Sigmoid colon (tissue), 7 donors: ENCODE data around the gene SMIM17. TPM values are rescaled to one million over a fixed set of nuclear protein-coding genes. Genes with fewer than 3 reads are reported as not detected.

Experiments used
- DNase-seq: peaks from one replicate; pipeline ENCODE4 v3.0.0-alpha.2; 2019
- H3K27ac ChIP-seq, 4 donors: fragments of 200-600 bp; sonication (generic); one replicate each; pipeline ENCODE4 v1.5.1; 2016 to 2019; ENCODE audit warnings: mild to moderate bottlenecking in 1 of 4
- H3K27me3 ChIP-seq, 3 donors: fragments of 200-600 bp; sonication (generic); one replicate each; pipeline ENCODE4 v1.5.1; 2019; ENCODE audit warnings: mild to moderate bottlenecking in 1 of 3
- H3K36me3 ChIP-seq, 4 donors: fragments of 200-600 bp; sonication (generic); one replicate each; pipeline ENCODE4 v1.5.1; 2016 to 2019
- H3K4me1 ChIP-seq, 4 donors: fragments of 200-600 bp; sonication (generic); one replicate each; pipeline ENCODE4 v1.5.1; 2017 to 2019
- H3K4me3 ChIP-seq, 4 donors: fragments of 200-600 bp; sonication (generic); one replicate each; pipeline ENCODE4 v1.5.1; 2017 to 2019; ENCODE audit warnings: mild to moderate bottlenecking in 2 of 4, moderate library complexity in 1 of 4
- H3K9me3 ChIP-seq, 4 donors: fragments of 200-600 bp in 3 of 4; sonication (generic) in 3 of 4; one replicate each; pipeline versions ENCODE4 v1.5.1 to v1.6.1; 2013 to 2019
- EP300 ChIP-seq, 4 donors: sonication (generic); formaldehyde crosslinking; IDR thresholded peaks; one replicate each; pipeline ENCODE4 v1.6.1; 2017; ENCODE audit warnings: antibody characterized with exemption in 4 of 4
- POLR2A ChIP-seq, 2 donors: fragments of 450-650 bp; IDR thresholded peaks; one replicate each; pipeline ENCODE4 v1.6.1; 2016; ENCODE audit warnings: antibody characterized with exemption in 2 of 2, mild to moderate bottlenecking in 2 of 2, moderate library complexity in 2 of 2
- POLR2AphosphoS5 ChIP-seq, 4 donors: sonication (generic); formaldehyde crosslinking; IDR thresholded peaks; one replicate each; pipeline ENCODE4 v1.6.1; 2017; ENCODE audit warnings: antibody characterized with exemption in 4 of 4
- WGBS, 2 donors: extraction: QIAGEN DNeasy Blood & Tissue Kit; methylation state at CpG; one replicate each; pipeline ENCODE4 v1.1.7; 2013; 5-methylcytosine and 5-hydroxymethylcytosine counted together
- intact Hi-C: fragments of 100-400 bp; cut with DNase I; formaldehyde crosslinking; loops from one replicate; pipeline ENCODE4 v1.15.1; 2023
- polyA plus RNA-seq, 3 donors: library from polyadenylated mRNA; stranded (reverse); fragments of 200-250 nt; gene quantifications; one replicate each; pipeline ENCODE4 v1.2.3, GENCODE V29; 2013
- total RNA-seq, 4 donors: library from RNA; depleted of rRNA; stranded (reverse); fragments of >200 nt; gene quantifications; one replicate each; pipeline ENCODE4 v1.1.0, GENCODE V29; 2016
- TF ChIP-seq, protein P1 (sequence below), 4 experiments: fragments of 450-650 bp in 3 of 4; fragments of 200-600 bp in 1 of 4; IDR thresholded peaks; one replicate each; pipeline ENCODE4 v1.5.1; 2016 to 2019; ENCODE audit warnings: antibody characterized with exemption in 4 of 4, mild to moderate bottlenecking in 3 of 4, moderate library complexity in 2 of 4
- donor health status: healthy with polysubstance abuse.
- donor health status: Bipolar disorder and iron deficiency.
- donor health status: healthy.

SMIM17 gene
- total RNA-seq = 1 to 10 TPM in 1 of 4 donors, under 1 TPM in 2, not detected in 1; 0.68 to 4.7 (median 0.99) TPM
- under 1 TPM in 1 of 3 donors, not detected in 2; 0.09 TPM for polyA plus RNA-seq

DNA sequence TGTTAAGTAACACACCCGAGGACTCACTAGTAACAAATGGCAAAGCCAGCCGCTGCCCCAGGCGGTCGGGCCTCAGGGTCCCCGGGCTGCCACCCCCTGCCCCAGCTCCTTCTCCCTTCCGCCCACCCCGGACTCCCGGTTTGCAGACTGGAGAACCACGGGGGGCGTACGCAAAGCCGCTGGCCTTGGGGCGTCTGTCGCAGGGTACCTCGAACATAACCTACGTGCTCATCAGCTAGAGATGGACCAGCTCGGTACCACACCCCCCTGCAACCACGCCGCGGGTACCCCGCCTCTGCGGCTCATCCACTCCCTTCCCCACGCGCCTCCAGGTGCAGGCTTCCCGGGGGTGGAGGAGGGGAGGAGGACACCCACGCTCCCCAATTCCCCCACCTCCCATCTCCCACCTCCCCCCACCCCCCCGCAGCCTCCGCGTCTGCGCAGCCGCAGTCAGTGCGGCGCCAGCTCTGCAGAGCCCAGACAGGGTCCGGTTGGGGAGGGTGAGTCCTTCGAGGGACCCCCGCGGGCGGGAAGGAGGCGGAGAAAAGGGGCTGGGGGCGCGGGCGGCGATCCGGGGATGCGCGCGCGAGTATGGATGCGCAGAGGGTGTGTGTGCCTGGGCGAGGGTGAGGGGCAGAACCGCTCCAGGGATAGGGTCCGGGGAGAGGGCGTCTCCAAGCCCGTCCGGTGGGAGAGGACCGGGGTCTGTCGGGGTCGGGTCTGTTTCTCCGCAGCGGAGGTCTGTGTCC, at the start of gene SMIM17:
Gene SMIM17, plus strand, starts transcription at position 449 of the 749 bp plus-strand sequence. CDS start 2,509 bp downstream, outside the sequence.
- Histone ChIP-seq H3K4me3 (no peak within 1 kb of the TSS), H3K36me3 (no peaks in the 10 kb centered on the region), H3K4me1 (no peaks in the 10 kb centered on the region), H3K27me3 (peaks cover 9 to 34% (median 20%) of the 10 kb centered on the region in 3 donors), H3K9me3 (peaks cover 0 to 21% (median 3%) of the 10 kb centered on the region in 4 donors), H3K27ac (no peak within 1 kb of the TSS)
- intact Hi-C loops = no loop called here
- WGBS, 2 donors = 16 to 46% methylated on average over 59 to 60 of the region's 60 CpGs
- TF ChIP-seq EP300 (IDR thresholded peaks at IDR 0.05) (no peak), POLR2A (IDR thresholded peaks at IDR 0.05) (no peak), POLR2AphosphoS5 (IDR thresholded peaks at IDR 0.05) (no peak)
- TF ChIP-seq, protein P1, sequence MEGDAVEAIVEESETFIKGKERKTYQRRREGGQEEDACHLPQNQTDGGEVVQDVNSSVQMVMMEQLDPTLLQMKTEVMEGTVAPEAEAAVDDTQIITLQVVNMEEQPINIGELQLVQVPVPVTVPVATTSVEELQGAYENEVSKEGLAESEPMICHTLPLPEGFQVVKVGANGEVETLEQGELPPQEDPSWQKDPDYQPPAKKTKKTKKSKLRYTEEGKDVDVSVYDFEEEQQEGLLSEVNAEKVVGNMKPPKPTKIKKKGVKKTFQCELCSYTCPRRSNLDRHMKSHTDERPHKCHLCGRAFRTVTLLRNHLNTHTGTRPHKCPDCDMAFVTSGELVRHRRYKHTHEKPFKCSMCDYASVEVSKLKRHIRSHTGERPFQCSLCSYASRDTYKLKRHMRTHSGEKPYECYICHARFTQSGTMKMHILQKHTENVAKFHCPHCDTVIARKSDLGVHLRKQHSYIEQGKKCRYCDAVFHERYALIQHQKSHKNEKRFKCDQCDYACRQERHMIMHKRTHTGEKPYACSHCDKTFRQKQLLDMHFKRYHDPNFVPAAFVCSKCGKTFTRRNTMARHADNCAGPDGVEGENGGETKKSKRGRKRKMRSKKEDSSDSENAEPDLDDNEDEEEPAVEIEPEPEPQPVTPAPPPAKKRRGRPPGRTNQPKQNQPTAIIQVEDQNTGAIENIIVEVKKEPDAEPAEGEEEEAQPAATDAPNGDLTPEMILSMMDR (IDR thresholded peaks at IDR 0.05) = no peak
- DNase-seq = no peak

- peak overlapping the region in 3 of 4 donors; percentile 78 to 80 (median 80) for H3K27ac ChIP-seq
- DNase-seq = no peak
- H3K4me1 ChIP-seq = peaks cover 0 to 19% (median 8%) of the 10 kb centered on the region in 4 donors
- intact Hi-C loops = loop anchor here (2.0 to 10.0 kb wide), 2 partner anchors 28 to 200 kb away; partner anchors contain the start of genes ZNF470 and ZNF582
- H3K9me3 ChIP-seq = peaks cover 0 to 4% (median 0%) of the 10 kb centered on the region in 4 donors
- peaks cover 0 to 5% (median 0%) of the 10 kb centered on the region in 4 donors for H3K36me3 ChIP-seq
- no peaks in the 10 kb centered on the region for H3K27me3 ChIP-seq
- 61 to 64% methylated on average over 4 of the region's 4 CpGs for WGBS, 2 donors
- peak overlapping the region in 3 of 4 donors; percentile 80 to 100 (median 97) for H3K4me3 ChIP-seq
- TF ChIP-seq EP300 (IDR thresholded peaks at IDR 0.05) (no peak), POLR2A (IDR thresholded peaks at IDR 0.05) (no peak), POLR2AphosphoS5 (IDR thresholded peaks at IDR 0.05) (no peak)
- TF ChIP-seq, protein P1 (IDR thresholded peaks at IDR 0.05) = no peak
Observed at GRCh38 chr19:56594446-56594782, 48.5 kb upstream of the SMIM17 start.

GRCh38 chr19:56594783-56595547, 48.0 kb upstream of the SMIM17 start, which contains the start of gene ZNF71:
Gene ZNF71, plus strand, starts transcription at chr19:56595302. Its CDS starts 6,257 bp downstream, at chr19:56601559.
- Histone ChIP-seq H3K27ac (peak within 1 kb of the TSS; percentile 71 to 80 (median 79)), H3K4me1 (peaks cover 0 to 19% (median 8%) of the 10 kb centered on the region in 4 donors), H3K4me3 (peak within 1 kb of the TSS; percentile 80 to 100 (median 90)), H3K9me3 (peaks cover 0 to 4% (median 0%) of the 10 kb centered on the region in 4 donors), H3K27me3 (no peaks in the 10 kb centered on the region), H3K36me3 (peaks cover 0 to 5% (median 0%) of the 10 kb centered on the region in 4 donors)
- intact Hi-C loops = loop anchor here (2.0 to 10.0 kb wide), 4 partner anchors 28 to 200 kb away; partner anchors contain the start of genes ZNF470, ZNF582, ZNF667 and ZNF835
- TF ChIP-seq POLR2A (IDR thresholded peaks at IDR 0.05) (no peak), POLR2AphosphoS5 (IDR thresholded peaks at IDR 0.05) (peak; percentile 41 to 69 (median 59)), EP300 (IDR thresholded peaks at IDR 0.05) (no peak)
- TF ChIP-seq, protein P1 (IDR thresholded peaks at IDR 0.05) = no peak
- DNase-seq = peak; percentile 93
- 1% methylated on average over 52 of the region's 52 CpGs for WGBS, 2 donors

DNA sequence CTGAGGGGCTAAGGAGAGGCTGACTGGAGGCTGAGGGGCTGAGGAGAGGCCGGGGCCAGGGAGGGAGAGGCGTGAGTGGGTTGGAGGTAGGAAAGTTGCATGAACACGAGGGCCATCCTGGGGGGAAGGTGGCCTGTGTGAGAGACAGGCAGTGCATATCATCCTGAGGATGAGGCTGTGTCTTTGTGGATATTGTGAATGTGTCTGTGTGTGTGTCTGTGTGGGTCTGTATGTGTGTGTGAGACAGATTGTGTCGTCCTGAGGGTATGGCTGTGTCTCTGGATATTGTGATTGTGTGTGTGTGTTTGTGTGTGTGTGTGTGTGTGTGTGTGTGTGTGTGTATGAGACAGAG, 47.4 kb upstream of the SMIM17 start:
- 1% methylated on average over 4 of the region's 4 CpGs for WGBS, 2 donors
- TF ChIP-seq, protein P1 (IDR thresholded peaks at IDR 0.05) = no peak
- no peak for TF ChIP-seq POLR2AphosphoS5 (IDR thresholded peaks at IDR 0.05)
- TF ChIP-seq POLR2A (IDR thresholded peaks at IDR 0.05) = no peak
- no peak for TF ChIP-seq EP300 (IDR thresholded peaks at IDR 0.05)
- peaks cover 0 to 19% (median 8%) of the 10 kb centered on the region in 4 donors for H3K4me1 ChIP-seq
- intact Hi-C loops = loop anchor here (2.0 to 10.0 kb wide), 4 partner anchors 29 to 201 kb away; partner anchors contain the start of genes ZNF470, ZNF582, ZNF667 and ZNF835
- no peak for DNase-seq
- H3K27ac ChIP-seq = peak overlapping the region; percentile 71 to 80 (median 79)
- H3K9me3 ChIP-seq = peaks cover 0 to 4% (median 0%) of the 10 kb centered on the region in 4 donors
- peaks cover 0 to 5% (median under 1%) of the 10 kb centered on the region in 4 donors for H3K36me3 ChIP-seq
- H3K4me3 ChIP-seq = peak overlapping the region; percentile 80 to 100 (median 90)
- no peaks in the 10 kb centered on the region for H3K27me3 ChIP-seq
